HTERT RPE-1 (cell line): ENCODE results near the gene ZMYND11.

ENCODE experiments used
- in situ Hi-C: fragments of 300-500 bp; cut with MboI; formaldehyde crosslinking; loops from 4 replicates; pipeline ENCODE4 v1.14.3; 2020; ENCODE audit warnings: low sequenced_read_pairs

ZMYND11 gene

DNA sequence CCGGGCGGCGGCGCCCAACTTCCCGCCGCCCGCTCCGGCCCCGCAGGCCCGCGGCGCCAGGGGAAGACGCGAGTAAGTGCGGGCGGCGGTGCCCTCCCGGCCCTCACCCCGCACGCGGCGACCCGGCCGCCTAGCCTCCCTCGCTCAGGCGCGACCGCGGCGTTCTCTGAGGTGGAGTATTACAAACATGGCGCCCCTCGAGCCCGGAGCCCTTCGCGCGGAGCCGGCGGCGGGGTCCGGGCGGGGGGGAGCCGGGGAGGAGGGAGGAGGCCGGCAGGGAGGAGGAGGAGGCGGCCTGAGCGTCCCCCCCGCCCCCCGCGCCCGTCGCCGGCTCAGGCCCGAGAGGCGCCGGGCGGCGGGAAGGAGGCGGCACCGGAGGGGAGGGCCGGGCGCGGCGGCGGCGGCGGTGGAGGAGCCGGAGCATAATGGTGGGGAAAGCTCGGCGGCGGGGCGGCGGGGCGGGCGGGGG is at the start of gene ZMYND11:
TSS of gene ZMYND11 (plus strand) at position 324 of the 469 bp plus-strand sequence. CDS start 44,558 bp downstream, outside the sequence.
- in situ Hi-C loops: no loop called here

- in situ Hi-C loops: no loop called here
Measured at GRCh38 chr10:86031-86430, 49.2 kb upstream of the ZMYND11 start.

GRCh38 chr10:87177-88080 is 47.8 kb upstream of the ZMYND11 start:
- in situ Hi-C loops: no loop called here

- in situ Hi-C loops: no loop called here
Measured at GRCh38 chr10:88253-88652, 47.0 kb upstream of the ZMYND11 start.

- in situ Hi-C loops: no loop called here
Measured at GRCh38 chr10:89248-89647, 46.0 kb upstream of the ZMYND11 start.

DNA sequence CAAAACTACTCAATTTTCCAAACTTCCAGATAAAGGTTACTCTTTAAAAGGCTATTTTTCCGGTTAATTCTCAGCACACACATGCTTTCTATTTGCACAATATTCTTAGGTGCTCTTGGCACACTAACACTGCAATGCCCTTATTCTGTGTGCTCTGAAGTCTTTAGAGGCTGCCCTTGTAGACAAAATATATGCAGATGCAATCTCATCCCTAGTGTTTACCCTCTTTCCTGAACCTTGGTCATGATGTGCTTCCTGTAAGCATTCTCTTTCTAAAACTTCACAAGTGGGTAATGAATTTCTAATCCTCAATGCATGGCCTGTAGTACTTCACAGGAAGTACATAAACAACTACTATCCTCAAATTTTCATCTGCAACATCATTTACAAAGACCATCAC is 45.1 kb upstream of the ZMYND11 start:
- in situ Hi-C loops: no loop called here

GRCh38 chr10:91313-91712 is 43.9 kb upstream of the ZMYND11 start:
- in situ Hi-C loops: no loop called here

- in situ Hi-C loops: no loop called here
Measured at GRCh38 chr10:92153-92552, 43.1 kb upstream of the ZMYND11 start.

DNA sequence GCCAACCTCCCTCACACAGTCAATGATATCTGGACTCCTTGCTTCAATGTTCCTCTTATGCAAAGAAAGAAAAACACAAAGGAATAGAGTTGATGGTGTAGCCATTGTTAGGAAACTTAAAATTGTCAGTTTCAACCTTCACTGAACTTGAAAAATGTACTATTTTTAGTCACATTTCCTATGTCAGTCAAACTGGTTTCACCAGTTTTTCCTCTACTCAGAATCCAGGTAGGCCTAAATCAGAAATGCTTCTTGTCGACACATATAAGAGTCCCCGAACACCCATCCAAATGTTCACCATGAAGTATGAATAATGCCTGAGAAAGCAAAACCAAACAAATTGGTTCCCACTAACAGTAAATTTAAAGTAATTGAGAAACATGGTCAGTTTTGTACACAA is 42.4 kb upstream of the ZMYND11 start:
- in situ Hi-C loops: no loop called here

GRCh38 chr10:94613-95012 is 40.6 kb upstream of the ZMYND11 start:
- in situ Hi-C loops: no loop called here

DNA sequence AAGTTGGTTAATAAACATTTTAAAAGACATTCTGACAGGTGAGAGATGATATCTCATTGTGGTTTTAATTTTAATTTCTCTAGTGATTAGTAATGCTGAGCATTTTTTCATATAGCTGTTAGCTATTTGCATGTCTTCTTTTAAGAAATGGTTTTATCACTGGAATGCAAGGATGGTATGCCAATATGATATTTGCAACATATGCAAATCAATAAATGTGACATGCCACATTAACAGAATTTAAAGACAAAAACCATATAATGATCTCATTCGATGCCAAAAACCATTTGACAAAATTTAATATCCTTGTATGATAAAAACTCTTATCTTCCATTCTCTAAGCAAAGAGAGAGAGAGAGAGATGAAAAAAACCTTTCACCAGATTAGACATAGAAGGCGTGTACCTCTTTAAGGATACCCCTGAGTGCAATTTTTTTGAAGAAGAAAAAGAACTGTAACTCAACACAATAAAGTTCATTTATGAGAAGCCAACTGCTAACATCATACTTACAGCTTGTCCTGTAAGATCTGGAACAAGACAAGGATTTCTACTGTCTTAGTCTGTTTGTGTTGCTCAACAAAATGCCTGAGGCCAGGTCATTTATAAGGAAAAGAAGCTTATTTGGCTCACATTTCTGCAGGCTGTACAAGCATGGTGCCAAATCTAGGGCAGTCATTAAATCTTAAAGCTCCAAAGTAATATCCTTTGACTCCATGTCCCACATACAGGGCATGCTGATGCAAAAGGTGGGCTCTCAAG is 39.7 kb upstream of the ZMYND11 start:
- in situ Hi-C loops: no loop called here

DNA sequence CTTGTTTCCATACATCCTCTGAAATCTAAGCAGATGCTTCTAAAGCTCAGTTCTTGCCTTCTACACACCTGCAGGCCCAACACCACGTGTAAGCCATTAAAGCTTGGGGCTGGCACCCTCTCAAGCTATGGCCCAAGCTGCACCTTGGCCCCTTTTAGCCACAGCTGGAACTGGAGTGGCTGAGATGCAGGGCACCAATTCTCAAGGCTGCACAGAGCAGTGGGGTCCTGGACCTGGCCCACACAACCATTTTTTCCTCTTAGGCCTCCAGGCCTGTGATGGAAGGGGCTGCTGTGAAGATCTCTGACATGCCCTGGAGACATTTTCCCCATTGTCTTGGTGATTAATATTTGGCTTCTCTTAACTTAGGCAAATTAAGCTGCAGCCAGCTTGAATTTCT is 38.8 kb upstream of the ZMYND11 start:
- in situ Hi-C loops: no loop called here

DNA sequence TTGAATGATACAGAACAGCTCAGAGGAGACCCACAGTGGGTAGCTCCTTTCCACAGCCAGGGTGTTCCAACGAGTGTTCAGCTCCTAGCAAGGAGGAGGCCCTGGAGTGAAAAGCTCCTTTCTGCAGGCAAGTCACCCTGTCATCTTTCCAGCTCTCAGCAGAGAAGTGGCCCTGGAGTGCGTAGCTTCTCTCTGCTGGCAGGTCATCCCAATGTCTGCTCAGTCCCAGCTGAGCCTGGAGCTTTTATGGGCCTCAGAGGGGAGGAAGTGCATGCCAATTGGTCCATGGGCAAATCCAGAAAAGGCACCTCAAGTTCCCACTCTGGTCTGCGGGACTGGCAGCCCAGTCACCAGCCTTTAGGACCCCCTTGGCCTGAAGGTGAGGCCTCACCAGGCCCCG is 30.8 kb upstream of the ZMYND11 start:
- in situ Hi-C loops: no loop called here

DNA sequence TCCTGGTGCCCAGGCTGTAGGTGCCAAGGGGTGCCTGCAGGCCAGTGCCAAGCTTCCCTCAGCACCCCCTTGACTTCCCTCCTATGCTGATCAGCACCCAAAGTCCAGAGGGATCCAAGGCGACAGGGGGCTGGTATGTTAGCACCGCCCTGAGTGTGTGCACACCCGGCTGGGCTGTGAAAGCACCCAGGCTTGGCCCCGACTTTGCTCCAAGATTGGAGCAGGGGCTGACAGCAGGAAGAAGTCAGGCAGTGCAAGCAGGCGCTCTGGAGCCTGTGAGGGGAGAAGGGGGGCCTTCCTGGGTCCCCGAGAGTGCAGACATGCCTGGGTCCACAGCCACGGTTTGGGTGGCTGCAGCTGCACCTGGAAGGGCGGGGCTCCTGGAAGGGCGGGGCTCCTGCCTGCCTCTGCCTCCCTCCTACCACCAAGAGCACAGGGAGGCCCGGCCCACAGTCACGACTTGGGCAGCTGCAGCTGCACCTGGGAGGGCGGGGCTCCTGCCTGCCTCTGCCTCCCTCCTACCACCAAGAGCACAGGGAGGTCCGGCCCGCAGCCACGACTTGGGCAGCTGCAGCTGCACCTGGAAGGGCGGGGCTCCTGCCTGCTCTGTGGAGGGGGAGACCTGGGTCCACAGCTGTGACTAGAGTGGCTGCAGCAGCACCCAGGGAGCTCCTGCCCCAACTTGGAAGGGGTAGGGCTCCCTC is 30.2 kb upstream of the ZMYND11 start:
- in situ Hi-C loops: no loop called here

DNA sequence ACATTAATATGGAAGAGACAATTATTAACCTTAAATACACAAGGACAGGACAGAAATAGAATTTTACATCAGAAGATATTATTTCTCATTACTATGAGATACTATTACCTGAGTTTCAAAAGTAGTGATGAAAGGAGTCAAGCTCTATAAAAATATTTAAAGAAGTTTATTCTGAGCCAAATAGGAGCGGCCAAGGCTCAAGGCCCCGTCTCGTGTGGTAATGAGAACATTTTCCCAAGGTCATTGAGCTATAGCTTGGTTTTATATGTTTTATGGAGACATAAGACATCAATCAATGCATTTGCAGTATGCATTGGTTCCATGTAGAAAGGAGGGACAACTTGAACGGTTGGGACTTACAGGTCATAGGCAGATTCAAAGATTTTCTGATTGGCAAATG is 29.4 kb upstream of the ZMYND11 start:
- in situ Hi-C loops: no loop called here

DNA sequence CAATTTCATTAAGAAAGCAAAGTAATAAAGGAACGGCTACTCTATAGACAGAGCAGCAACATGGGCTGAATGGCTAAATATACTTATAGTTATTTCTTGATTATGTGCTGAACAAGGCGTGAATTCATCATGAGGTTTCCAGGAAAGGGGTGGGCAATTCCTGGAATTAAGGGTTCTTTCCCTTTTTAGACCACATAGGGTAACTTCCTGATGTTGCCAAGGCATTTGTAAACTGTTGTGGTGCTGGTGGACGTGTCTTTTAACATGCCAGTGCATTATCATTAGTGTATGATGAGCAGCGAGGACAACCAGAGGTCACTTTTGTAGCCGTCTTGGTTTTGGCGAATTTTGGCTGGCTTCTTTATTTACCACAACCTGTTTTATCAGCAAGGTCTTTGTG is 28.5 kb upstream of the ZMYND11 start:
- in situ Hi-C loops: no loop called here

GRCh38 chr10:112246-112645 is 23.0 kb upstream of the ZMYND11 start:
- in situ Hi-C loops: no loop called here

DNA sequence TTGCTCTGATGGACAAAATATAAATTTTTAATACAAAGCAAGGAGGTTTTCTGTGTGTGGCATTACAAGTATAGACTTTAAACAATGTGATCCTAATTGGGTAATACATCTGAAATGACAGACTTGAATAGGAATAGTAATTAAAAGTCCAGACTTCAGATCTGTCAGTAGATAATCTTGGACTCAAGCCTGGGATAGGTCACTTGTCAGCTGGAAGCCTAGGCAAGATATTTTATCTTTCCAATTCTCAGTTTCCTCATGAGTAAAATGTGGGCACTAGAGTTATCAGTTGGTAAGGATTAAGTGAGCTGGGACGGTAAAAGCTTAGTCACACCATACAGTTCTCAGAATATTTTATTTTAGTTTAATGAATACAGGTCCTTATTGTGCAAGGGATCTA is 10.4 kb upstream of the ZMYND11 start:
- in situ Hi-C loops: no loop called here

DNA sequence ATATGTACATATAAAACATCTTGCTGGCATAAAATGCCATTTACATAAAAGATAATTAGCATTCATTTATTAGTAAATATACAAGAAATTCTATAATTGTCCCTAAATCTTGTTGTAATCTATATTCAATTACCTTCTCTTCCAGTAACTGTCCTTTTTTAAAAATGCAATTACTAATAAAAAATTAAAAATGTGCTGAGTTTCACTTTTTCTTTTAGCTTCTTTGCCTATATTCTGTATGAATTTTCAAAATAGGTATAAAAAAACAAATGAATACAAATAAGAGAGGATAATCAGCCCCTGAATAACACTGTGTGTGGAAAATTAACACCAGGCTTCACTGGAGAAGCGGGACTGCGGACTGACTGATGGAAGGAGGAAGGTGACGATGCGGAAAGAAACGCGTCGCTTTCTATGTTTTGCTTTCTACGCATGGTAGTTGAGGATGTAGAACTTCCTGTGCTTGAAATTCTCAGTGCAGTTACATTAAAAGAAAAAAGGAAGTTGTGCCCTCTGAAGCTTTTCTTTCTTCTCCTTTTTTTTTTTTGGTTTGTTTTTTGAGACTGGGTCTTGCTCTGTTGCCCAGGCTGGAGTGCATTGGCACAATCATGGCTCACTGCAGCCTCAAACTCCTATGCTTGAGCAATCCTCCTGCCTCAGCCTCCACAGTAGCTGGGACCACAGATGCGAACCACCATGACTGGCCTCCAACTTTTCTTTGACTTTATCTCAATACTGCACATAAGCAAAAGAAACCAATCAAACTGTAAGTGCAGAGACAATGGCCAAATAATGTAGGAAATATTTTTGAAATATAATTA is 7.4 kb upstream of the ZMYND11 start:
- in situ Hi-C loops: no loop called here

- in situ Hi-C loops: no loop called here
Measured at GRCh38 chr10:129810-130209, 5.4 kb upstream of the ZMYND11 start.
